ENCODE data around the gene CDKN2AIP. TPM values are rescaled to one million over a fixed set of nuclear protein-coding genes. Genes with fewer than 3 reads are reported as not detected.

The CDKN2AIP gene
- total and polyA plus RNA-seq, 10 of the 15 experiments (the other 5 are each of a cell fraction or from before 2014, with no cell fraction given) = 6.0 to 22.7 (median 15.9) TPM

- 46% methylated on average over 7 of the region's 7 CpGs for WGBS (ENCODE audit: insufficient coverage, insufficient replicate concordance, low lambda C conversion rate, missing lambda C conversion rate)
- no peak overlapping the region for H3K4me3 ChIP-seq
- no peaks in the 10 kb centered on the region; the same call in 1 of the 2 replicates for H3K79me2 ChIP-seq (ENCODE audit: control insufficient read depth, insufficient read depth, low read length)
- no peak overlapping the region for H3K4me2 ChIP-seq (ENCODE audit: control insufficient read depth, insufficient read depth)
- no peak for TF ChIP-seq MTA2 (IDR thresholded peaks at IDR 0.05; ENCODE audit: low read depth)
- H3K9me3 ChIP-seq (replicated peaks; ENCODE audit: control insufficient read depth, insufficient read depth, low read length) = no peaks in the 10 kb centered on the region
- in situ Hi-C loops (cut with MboI) = no loop called here
- FAIRE-seq = no peak
- intact Hi-C loops (cut with micrococcal nuclease; ENCODE audit: unreplicated experiment) = no loop called here
- no peaks in the 10 kb centered on the region for H3K27me3 ChIP-seq (replicated peaks in 1 of 2; ENCODE audit: control insufficient read depth in 2 of 2, insufficient read depth in 2 of 2, low read length in 1 of 2)
- no peaks in the 10 kb centered on the region for H3K36me3 ChIP-seq (ENCODE audit: control insufficient read depth in 2 of 2, insufficient read depth in 2 of 2, low read length in 1 of 2)
- no peak for DNase-seq (ENCODE audit: low read depth, low spot score)
- ChIA-PET POLR2A (no interaction called here), RAD21 (ENCODE audit: unreplicated experiment) (no interaction called here), SMC1A (ENCODE audit: uncharacterized antibody, unreplicated experiment) (no interaction called here), CTCF (no interaction called here)
- no TSS peak for BruUV-seq (replicated peaks)
- H3K4me1 ChIP-seq (ENCODE audit: control insufficient read depth, insufficient read depth, low read length) = no peaks in the 10 kb centered on the region
- H3K27ac ChIP-seq (ENCODE audit: control insufficient read depth, insufficient read depth) = no peak overlapping the region
- ATAC-seq = no peak
- no peaks in the 10 kb centered on the region for H4K20me1 ChIP-seq (ENCODE audit: control insufficient read depth, insufficient read depth)
- H3K9ac ChIP-seq (ENCODE audit: control insufficient read depth, insufficient read depth, low read length) = no peak overlapping the region
- no peak overlapping the region for H2AFZ ChIP-seq (ENCODE audit: control insufficient read depth, low read depth, low read length)
These were observed 5.8 kb upstream of the CDKN2AIP start for GRCh38 chr4:183438458-183439113.

DNA sequence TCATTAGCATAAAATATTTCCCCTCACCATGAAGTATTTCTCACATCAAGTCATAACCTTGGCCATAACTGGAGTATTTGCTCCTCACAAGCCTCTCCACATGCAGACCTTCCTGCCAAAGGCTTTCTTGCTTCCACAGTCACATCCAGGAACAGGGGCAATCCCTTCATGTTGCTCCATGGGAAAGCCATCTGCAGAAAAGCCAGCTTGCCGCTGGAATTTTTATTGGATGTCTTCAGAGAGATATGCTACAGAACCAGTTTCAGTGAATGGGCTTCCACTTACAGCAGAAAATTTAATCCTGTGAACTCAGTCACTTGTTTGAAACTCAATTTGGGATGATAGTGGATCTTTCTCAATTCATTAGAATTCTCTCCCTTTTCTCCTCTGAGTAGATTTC is 3.2 kb upstream of the CDKN2AIP start:
- ChIA-PET SMC1A (ENCODE audit: uncharacterized antibody, unreplicated experiment) (interaction anchor here (1.8 kb wide), 1 partner anchor 11 kb away, joined by 4 read pairs; no protein-coding TSS in a partner anchor), RAD21 (ENCODE audit: unreplicated experiment) (no interaction called here), POLR2A (no interaction called here), CTCF (interaction anchor here (1.1 kb wide), 1 partner anchor 34 kb away, joined by 3 read pairs; no protein-coding TSS in a partner anchor)
- FAIRE-seq = no peak
- no peak overlapping the region for H3K9ac ChIP-seq (ENCODE audit: control insufficient read depth, insufficient read depth, low read length)
- ATAC-seq = no peak
- peaks cover 6% of the 10 kb centered on the region for H3K4me1 ChIP-seq (ENCODE audit: control insufficient read depth, insufficient read depth, low read length)
- H4K20me1 ChIP-seq (ENCODE audit: control insufficient read depth, insufficient read depth) = no peaks in the 10 kb centered on the region
- H3K36me3 ChIP-seq (ENCODE audit: control insufficient read depth in 2 of 2, insufficient read depth in 2 of 2, low read length in 1 of 2) = peaks cover 2 to 4% of the 10 kb centered on the region in 2 experiments; a peak in 3 of 4 replicates
- DNase-seq (ENCODE audit: low read depth, low spot score) = no peak
- peaks cover 18% of the 10 kb centered on the region for H3K79me2 ChIP-seq (ENCODE audit: control insufficient read depth, insufficient read depth, low read length)
- in situ Hi-C loops (cut with MboI) = no loop called here
- no peaks in the 10 kb centered on the region for H3K9me3 ChIP-seq (replicated peaks; ENCODE audit: control insufficient read depth, insufficient read depth, low read length)
- intact Hi-C loops (cut with micrococcal nuclease; ENCODE audit: unreplicated experiment) = no loop called here
- H3K4me3 ChIP-seq = no peak overlapping the region
- no peaks in the 10 kb centered on the region for H3K27me3 ChIP-seq (replicated peaks in 1 of 2; ENCODE audit: control insufficient read depth in 2 of 2, insufficient read depth in 2 of 2, low read length in 1 of 2)
- H2AFZ ChIP-seq (ENCODE audit: control insufficient read depth, low read depth, low read length) = no peak overlapping the region
- BruUV-seq (replicated peaks) = no TSS peak
- 82% methylated on average over 1 of the region's 1 CpG for WGBS (ENCODE audit: insufficient coverage, insufficient replicate concordance, low lambda C conversion rate, missing lambda C conversion rate)
- no peak overlapping the region for H3K4me2 ChIP-seq (ENCODE audit: control insufficient read depth, insufficient read depth)
- H3K27ac ChIP-seq (ENCODE audit: control insufficient read depth, insufficient read depth) = no peak overlapping the region
- no peak for TF ChIP-seq DPF2 (IDR thresholded peaks at IDR 0.05)
- no peak for TF ChIP-seq NFYA (IDR thresholded peaks at IDR 0.05; ENCODE audit: borderline replicate concordance, low read depth, low read length)
- TF ChIP-seq RB1 (IDR thresholded peaks at IDR 0.05; ENCODE audit: borderline replicate concordance) = no peak
- TF ChIP-seq YBX1 (IDR thresholded peaks at IDR 0.05) = no peak
- TF ChIP-seq WRNIP1 (IDR thresholded peaks at IDR 0.05; ENCODE audit: borderline replicate concordance, low read depth, low read length) = no peak
- TF ChIP-seq PRDM15 (CRISPR knock-in tag; IDR thresholded peaks at IDR 0.05) = no peak
- TF ChIP-seq NFIC (IDR thresholded peaks at IDR 0.05; ENCODE audit: low read depth, low read length) = no peak
- no peak for TF ChIP-seq ZBTB40 (IDR thresholded peaks at IDR 0.05; ENCODE audit: borderline replicate concordance)
- TF ChIP-seq EED (IDR thresholded peaks at IDR 0.05; ENCODE audit: low read depth) = no peak

Data from GM12878 (cell line).